ENCODE results near the gene MBOAT1. TPM values are rescaled to one million over a fixed set of nuclear protein-coding genes. Genes with fewer than 3 reads are reported as not detected.

Gene MBOAT1
- total RNA-seq, 2 experiments from 2014 or later, result 13.4 to 14.0 TPM

DNA sequence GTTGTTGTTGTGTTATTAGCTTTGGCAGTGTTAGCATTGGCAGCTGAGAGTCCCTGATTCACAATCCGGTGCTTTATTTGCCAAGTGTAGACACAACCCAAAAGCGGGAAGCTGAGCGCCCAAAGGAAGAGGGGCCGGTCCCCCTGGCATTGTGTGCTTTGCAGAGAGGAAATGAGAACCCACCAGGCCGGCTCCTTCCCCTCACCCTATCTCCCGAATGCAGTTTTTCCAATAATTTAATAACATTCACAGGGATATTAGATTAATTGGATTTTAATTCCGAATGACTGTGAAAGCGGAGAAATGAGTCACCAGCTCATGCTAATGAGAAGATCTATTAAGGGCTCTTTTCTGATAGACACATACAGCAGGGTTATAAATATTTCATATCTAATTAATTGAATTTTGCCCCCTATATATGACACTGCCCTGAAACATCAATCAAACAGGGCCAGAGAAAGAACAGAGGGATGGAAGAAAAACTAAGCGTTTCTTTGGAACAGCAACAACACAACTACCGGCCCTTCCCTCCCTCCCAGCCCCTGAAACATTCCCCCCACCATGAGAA lies 143.8 kb downstream of the MBOAT1 start:
- intact Hi-C loops (cut with micrococcal nuclease), result no loop called here
- no peak overlapping the region for H3K4me3 Mint-ChIP-seq

DNA sequence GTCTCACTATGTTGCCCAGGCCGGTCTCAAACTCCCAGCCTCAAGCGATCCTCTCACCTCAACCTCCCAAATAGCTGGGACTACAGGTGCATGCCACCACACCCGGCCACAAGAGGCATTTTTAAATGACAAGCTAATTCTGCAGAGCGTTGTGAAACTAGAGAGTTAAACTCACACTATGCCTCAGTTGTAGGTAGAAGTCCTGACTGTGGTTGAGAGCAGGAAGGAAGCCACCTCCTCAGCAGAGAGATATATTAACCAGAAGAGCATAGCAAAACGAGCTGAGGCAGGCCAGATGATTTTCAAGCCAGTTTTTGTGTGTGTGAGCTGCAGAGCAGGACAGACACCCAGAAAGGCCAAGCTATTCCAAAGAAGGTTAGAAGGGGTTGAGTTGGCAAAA lies 150.3 kb downstream of the MBOAT1 start:
- Mint-ChIP-seq H3K36me3 (no peaks in the 10 kb centered on the region), H3K27ac (no peak overlapping the region), H3K27me3 (no peaks in the 10 kb centered on the region), H3K4me1 (ENCODE audit: low read depth) (peaks cover 3% of the 10 kb centered on the region), H3K9me3 (no peaks in the 10 kb centered on the region), H3K4me3 (no peak overlapping the region)
- intact Hi-C loops (cut with micrococcal nuclease), result no loop called here
- CTCF ChIA-PET, result no interaction called here
- DNase-seq, result no peak
- POLR2A ChIA-PET, result no interaction called here

More for the DNA sequence above, 143.8 kb downstream of the MBOAT1 start:
- Mint-ChIP-seq H3K9me3 (no peaks in the 10 kb centered on the region), H3K27ac (no peak overlapping the region), H3K36me3 (peaks cover 3% of the 10 kb centered on the region), H3K27me3 (peaks cover 3% of the 10 kb centered on the region), H3K4me1 (ENCODE audit: low read depth) (no peaks in the 10 kb centered on the region)
- POLR2A ChIA-PET, result no interaction called here
- DNase-seq, result no peak
- CTCF ChIA-PET, result no interaction called here

DNA sequence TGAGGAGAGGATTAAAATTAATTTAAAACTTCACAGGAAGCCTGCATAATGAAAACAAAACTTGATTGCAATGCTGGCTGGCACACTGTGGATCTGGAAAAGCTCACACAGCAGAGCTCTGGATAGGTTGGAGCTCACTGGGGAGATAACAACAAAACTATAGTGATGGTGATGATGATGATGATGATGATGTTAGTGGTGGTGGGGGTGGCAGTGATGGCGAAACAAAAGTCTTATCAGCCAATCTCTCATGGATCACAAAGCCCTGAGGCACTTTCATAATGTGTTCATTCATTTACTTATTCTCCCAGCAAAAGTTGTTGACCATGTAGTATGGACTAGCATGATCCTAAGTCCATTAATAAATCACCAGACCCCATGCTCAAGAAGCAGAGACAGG lies 152.0 kb downstream of the MBOAT1 start:
- POLR2A ChIA-PET, result no interaction called here

DNA sequence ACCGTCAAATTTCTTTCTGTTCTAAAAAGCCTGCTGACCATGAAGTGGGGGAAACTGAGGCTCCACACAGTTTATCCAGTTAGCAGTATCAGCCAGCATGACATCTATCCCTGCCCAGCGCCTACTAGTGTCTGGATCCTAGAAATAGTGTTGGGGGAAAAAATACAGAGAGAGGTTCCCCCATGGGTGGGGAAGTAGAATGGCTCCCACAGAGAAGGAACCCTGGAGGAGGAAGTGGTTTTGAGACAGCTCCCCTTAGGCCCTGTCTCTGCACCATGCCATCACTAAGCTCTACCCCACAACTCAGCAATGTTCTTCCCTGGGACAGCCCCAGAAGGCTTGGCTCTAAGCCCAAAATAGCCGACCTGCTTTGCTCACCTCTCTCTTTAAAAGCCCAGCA lies 153.4 kb downstream of the MBOAT1 start:
- ChIA-PET POLR2A (no interaction called here), CTCF (no interaction called here)
- Mint-ChIP-seq H3K27me3 (no peaks in the 10 kb centered on the region), H3K9me3 (no peaks in the 10 kb centered on the region), H3K4me1 (ENCODE audit: low read depth) (peaks cover 3% of the 10 kb centered on the region), H3K36me3 (no peaks in the 10 kb centered on the region), H3K27ac (no peak overlapping the region), H3K4me3 (no peak overlapping the region)
- DNase-seq, result no peak
- intact Hi-C loops (cut with micrococcal nuclease), result no loop called here

More for the DNA sequence above, 152.0 kb downstream of the MBOAT1 start:
- H3K36me3 Mint-ChIP-seq, result no peaks in the 10 kb centered on the region
- no peaks in the 10 kb centered on the region for H3K9me3 Mint-ChIP-seq
- no peaks in the 10 kb centered on the region for H3K27me3 Mint-ChIP-seq
- H3K27ac Mint-ChIP-seq, result no peak overlapping the region
- intact Hi-C loops (cut with micrococcal nuclease), result no loop called here
- H3K4me1 Mint-ChIP-seq (ENCODE audit: low read depth), result peaks cover 3% of the 10 kb centered on the region
- no peak overlapping the region for H3K4me3 Mint-ChIP-seq
- CTCF ChIA-PET, result interaction anchor here (1.0 to 1.3 kb wide), 2 partner anchors 32 to 66 kb away, joined by 3 to 5 read pairs; no protein-coding TSS in a partner anchor
- no peak for DNase-seq

DNA sequence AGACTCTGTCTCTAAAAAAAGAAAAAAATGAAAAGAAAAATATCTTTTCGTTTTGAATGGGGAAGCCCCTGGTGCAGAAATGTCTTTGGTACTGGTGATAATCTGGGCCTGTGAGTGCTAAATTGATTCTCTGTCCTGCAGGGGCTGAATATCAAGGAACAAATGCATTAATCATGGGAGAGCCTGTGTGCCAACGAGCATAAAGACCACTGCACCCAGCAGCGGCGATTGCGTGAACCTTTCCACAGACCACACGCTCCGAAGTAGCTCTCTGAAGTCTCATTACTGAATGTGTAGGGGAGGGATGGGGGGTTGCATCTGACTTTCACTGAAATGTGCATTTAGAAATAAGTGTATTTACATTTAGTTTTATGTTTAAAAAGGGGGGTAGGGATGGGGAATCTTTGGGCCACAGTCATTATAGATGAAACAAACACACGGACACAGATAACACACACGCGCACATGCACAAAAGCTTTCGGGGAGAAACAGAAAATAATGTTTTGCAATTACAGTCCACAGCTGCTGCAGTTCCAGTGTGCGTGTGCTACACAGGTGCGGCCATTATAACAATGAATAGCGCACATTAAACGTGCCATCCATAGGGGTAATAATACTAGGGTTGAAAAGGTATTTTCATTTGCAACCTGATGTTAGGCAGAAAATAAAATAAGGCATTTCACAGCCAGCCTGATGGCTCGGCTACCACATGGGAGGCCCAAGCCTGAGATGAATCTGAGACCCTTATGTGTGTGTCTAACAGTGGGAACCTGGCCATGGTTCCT lies 154.0 kb downstream of the MBOAT1 start:
- CTCF ChIA-PET, result no interaction called here
- DNase-seq, result no peak

DNA sequence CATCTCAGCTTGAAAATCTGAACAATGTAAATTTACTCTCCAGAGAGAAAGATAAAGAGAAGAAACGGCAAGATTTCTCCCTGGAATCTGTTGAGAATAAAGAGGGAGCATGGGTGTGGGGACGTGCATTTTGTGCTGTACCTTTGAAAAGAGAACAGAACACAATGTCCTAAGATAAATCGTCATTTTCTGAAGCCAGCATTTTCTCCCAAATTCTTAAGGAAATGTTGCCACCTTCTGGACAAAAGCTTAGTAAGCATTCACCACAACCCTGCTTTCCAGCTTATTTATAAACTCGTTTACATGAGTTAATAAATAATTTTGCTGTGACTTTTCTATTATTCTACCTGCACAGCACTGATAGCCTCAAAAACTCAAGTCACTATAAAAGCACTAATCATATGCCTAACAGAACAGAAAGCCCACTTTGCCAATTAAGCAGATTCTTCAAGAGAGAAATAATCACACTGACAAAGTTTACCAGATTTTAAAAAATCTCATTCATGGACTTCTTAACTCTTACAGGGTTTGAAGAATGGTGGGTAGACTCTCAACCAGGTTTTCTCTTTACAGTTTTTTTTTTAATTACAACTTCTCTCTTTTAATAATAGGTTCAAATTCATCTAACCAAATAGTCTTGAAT lies 155.8 kb downstream of the MBOAT1 start:
- H3K4me3 Mint-ChIP-seq, result no peak overlapping the region
- H3K27ac Mint-ChIP-seq, result no peak overlapping the region
- H3K27me3 Mint-ChIP-seq, result no peaks in the 10 kb centered on the region
- no peak for DNase-seq
- ChIA-PET CTCF (no interaction called here), POLR2A (no interaction called here)
- H3K4me1 Mint-ChIP-seq (ENCODE audit: low read depth), result no peaks in the 10 kb centered on the region
- H3K9me3 Mint-ChIP-seq, result no peaks in the 10 kb centered on the region
- H3K36me3 Mint-ChIP-seq, result no peaks in the 10 kb centered on the region
- intact Hi-C loops (cut with micrococcal nuclease), result no loop called here

More for the DNA sequence above, 154.0 kb downstream of the MBOAT1 start:
- no peaks in the 10 kb centered on the region for H3K27me3 Mint-ChIP-seq
- peaks cover 3% of the 10 kb centered on the region for H3K4me1 Mint-ChIP-seq (ENCODE audit: low read depth)
- POLR2A ChIA-PET, result no interaction called here
- no peak overlapping the region for H3K27ac Mint-ChIP-seq
- no peak overlapping the region for H3K4me3 Mint-ChIP-seq
- no peaks in the 10 kb centered on the region for H3K36me3 Mint-ChIP-seq
- H3K9me3 Mint-ChIP-seq, result no peaks in the 10 kb centered on the region
- intact Hi-C loops (cut with micrococcal nuclease), result no loop called here

DNA sequence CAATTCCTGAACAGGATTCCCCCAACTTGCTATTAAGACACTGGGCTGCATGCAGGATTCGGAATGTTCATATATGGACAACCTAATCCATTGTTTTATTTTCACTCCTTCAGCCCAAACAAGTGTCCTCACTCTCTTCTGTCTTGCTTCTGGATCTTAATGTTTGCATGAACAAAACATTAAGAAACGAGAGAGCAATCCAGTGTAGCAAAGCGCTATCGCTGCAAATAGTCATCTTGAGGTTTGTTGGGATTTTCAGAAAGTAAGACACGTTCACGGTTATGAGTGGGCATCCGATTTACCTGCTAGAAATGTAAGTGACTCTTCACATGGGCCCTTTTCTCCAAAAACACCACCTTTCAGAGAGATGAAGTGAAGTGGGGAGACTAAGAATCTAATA lies 156.4 kb downstream of the MBOAT1 start:
- Mint-ChIP-seq H3K4me3 (no peak overlapping the region), H3K36me3 (no peaks in the 10 kb centered on the region), H3K4me1 (ENCODE audit: low read depth) (no peaks in the 10 kb centered on the region), H3K27ac (no peak overlapping the region), H3K27me3 (no peaks in the 10 kb centered on the region), H3K9me3 (no peaks in the 10 kb centered on the region)
- no peak for DNase-seq
- POLR2A ChIA-PET, result no interaction called here
- intact Hi-C loops (cut with micrococcal nuclease), result no loop called here
- CTCF ChIA-PET, result no interaction called here

Other genes with a start within 250 kb of the MBOAT1 start
- gene E2F3, start 189.4 kb upstream of the MBOAT1 start, total RNA-seq, result 10 to 100 TPM; 17.9 to 18.2 TPM